Activated T-helper 1 cell treated with anti-CD3 and anti-CD28 coated beads, Interleukin-12 subunit alpha, Interleukin-12 subunit beta, Interleukin-2, Interleukin-4 antibody, amounts not matched to agents 30 ng/mL and 10 ng/mL and 1 ng/mL, durations not matched to agents 14 hours and 24 hours and 36 hours (primary cell): ENCODE data around the gene KRI1. TPM values are rescaled to one million over a fixed set of nuclear protein-coding genes. Genes with fewer than 3 reads are reported as not detected.
A peak's percentile ranks its signal among the peaks of the same experiment; 100 is the strongest.
"Not testable (repeated sequence)": the region's sequence is repeated elsewhere in the genome, so short reads cannot be mapped to it uniquely, and the experiment has no call there.

Experiments used
- DNase-seq: peaks from one replicate; pipeline ENCODE4 v3.0.0; 2021; ENCODE audit warnings: low spot score
- H3K27ac Mint-ChIP-seq: one replicate; pipeline ENCODE4 v1.8.0; 2021; ENCODE audit warnings: mild to moderate bottlenecking, mixed read lengths
- H3K27me3 Mint-ChIP-seq: one replicate; pipeline ENCODE4 v1.8.0; 2022; ENCODE audit warnings: mild to moderate bottlenecking, moderate library complexity, mixed read lengths; ENCODE audit not compliant: insufficient read depth
- H3K36me3 Mint-ChIP-seq: one replicate; pipeline ENCODE4 v1.8.0; 2021; ENCODE audit warnings: low read depth, mixed read lengths
- H3K4me1 Mint-ChIP-seq: one replicate; pipeline ENCODE4 v1.8.0; 2021; ENCODE audit warnings: low read depth, mixed read lengths
- H3K4me3 Mint-ChIP-seq: one replicate; pipeline ENCODE4 v1.8.0; 2021; ENCODE audit warnings: mild to moderate bottlenecking, moderate library complexity, mixed read lengths
- H3K9me3 Mint-ChIP-seq: one replicate; pipeline ENCODE4 v1.8.0; 2021; ENCODE audit warnings: mixed read lengths
- intact Hi-C: fragments of 100-400 bp; cut with micrococcal nuclease; formaldehyde crosslinking; loops from one replicate; pipeline ENCODE4 v1.15.1; 2024
- total RNA-seq: library from RNA; stranded (reverse); gene quantifications from 2 replicates; pipeline ENCODE4 v1.2.3, GENCODE V29; 2022

Gene KRI1
- total RNA-seq, 1 donor from 2014 or later, result 91.1 TPM

- H3K36me3 Mint-ChIP-seq, H3K4me1 Mint-ChIP-seq, DNase-seq, H3K9me3 Mint-ChIP-seq, intact Hi-C loops, H3K4me3 Mint-ChIP-seq, H3K27ac Mint-ChIP-seq: not testable (repeated sequence)
- H3K27me3 Mint-ChIP-seq, result peaks cover 47% of the 10 kb centered on the region
Measured at GRCh38 chr19:10539016-10539415, 26.8 kb downstream of the KRI1 start.

GRCh38 chr19:10538204-10538983, 27.4 kb downstream of the KRI1 start:
- no peaks in the 10 kb centered on the region for H3K36me3 Mint-ChIP-seq
- H3K27me3 Mint-ChIP-seq, result peaks cover 47% of the 10 kb centered on the region
- no peak overlapping the region for H3K27ac Mint-ChIP-seq
- H3K9me3 Mint-ChIP-seq, result no peaks in the 10 kb centered on the region
- H3K4me3 Mint-ChIP-seq, result no peak overlapping the region
- DNase-seq, result no peak
- no peaks in the 10 kb centered on the region for H3K4me1 Mint-ChIP-seq
- intact Hi-C loops, result no loop called here

- no peaks in the 10 kb centered on the region for H3K36me3 Mint-ChIP-seq
- no peaks in the 10 kb centered on the region for H3K4me1 Mint-ChIP-seq
- H3K27me3 Mint-ChIP-seq, result peaks cover 42% of the 10 kb centered on the region
- H3K27ac Mint-ChIP-seq, result no peak overlapping the region
- no peak overlapping the region for H3K4me3 Mint-ChIP-seq
- intact Hi-C loops, result no loop called here
- H3K9me3 Mint-ChIP-seq, result no peaks in the 10 kb centered on the region
- no peak for DNase-seq
Measured at GRCh38 chr19:10537668-10538067, 28.1 kb downstream of the KRI1 start.

GRCh38 chr19:10535613-10536012, 30.2 kb downstream of the KRI1 start:
- intact Hi-C loops, result no loop called here

GRCh38 chr19:10533646-10534386, 32.0 kb downstream of the KRI1 start:
- H3K36me3 Mint-ChIP-seq, result no peaks in the 10 kb centered on the region
- peaks cover 3% of the 10 kb centered on the region for H3K9me3 Mint-ChIP-seq
- no peak for DNase-seq
- peaks cover 26% of the 10 kb centered on the region for H3K27me3 Mint-ChIP-seq
- intact Hi-C loops, result no loop called here
- no peak overlapping the region for H3K27ac Mint-ChIP-seq
- H3K4me1 Mint-ChIP-seq, result no peaks in the 10 kb centered on the region
- no peak overlapping the region for H3K4me3 Mint-ChIP-seq

More at GRCh38 chr19:10535613-10536012, 30.2 kb downstream of the KRI1 start:
- no peak overlapping the region for H3K27ac Mint-ChIP-seq
- H3K36me3 Mint-ChIP-seq, result no peaks in the 10 kb centered on the region
- H3K4me3 Mint-ChIP-seq, result no peak overlapping the region
- H3K9me3 Mint-ChIP-seq, result peaks cover 3% of the 10 kb centered on the region
- peaks cover 43% of the 10 kb centered on the region for H3K27me3 Mint-ChIP-seq
- DNase-seq, result no peak
- no peaks in the 10 kb centered on the region for H3K4me1 Mint-ChIP-seq

GRCh38 chr19:10532457-10532856, 33.4 kb downstream of the KRI1 start:
- DNase-seq, result no peak
- no peak overlapping the region for H3K4me3 Mint-ChIP-seq
- H3K36me3 Mint-ChIP-seq, result no peaks in the 10 kb centered on the region
- H3K4me1 Mint-ChIP-seq, result no peaks in the 10 kb centered on the region
- peaks cover 3% of the 10 kb centered on the region for H3K9me3 Mint-ChIP-seq
- H3K27me3 Mint-ChIP-seq, result peaks cover 16% of the 10 kb centered on the region
- H3K27ac Mint-ChIP-seq, result no peak overlapping the region
- intact Hi-C loops, result no loop called here

- H3K36me3 Mint-ChIP-seq, intact Hi-C loops, DNase-seq, H3K4me3 Mint-ChIP-seq, H3K9me3 Mint-ChIP-seq, H3K4me1 Mint-ChIP-seq, H3K27ac Mint-ChIP-seq: not testable (repeated sequence)
- H3K27me3 Mint-ChIP-seq, result peaks cover 18% of the 10 kb centered on the region
Measured at GRCh38 chr19:10526887-10527286, 38.9 kb downstream of the KRI1 start.

- Mint-ChIP-seq H3K9me3 (no peaks in the 10 kb centered on the region), H3K27me3 (peaks cover 22% of the 10 kb centered on the region), H3K36me3 (no peaks in the 10 kb centered on the region), H3K4me3 (no peak overlapping the region), H3K27ac (no peak overlapping the region), H3K4me1 (no peaks in the 10 kb centered on the region)
- no peak for DNase-seq
- intact Hi-C loops, result no loop called here
Measured at GRCh38 chr19:10525636-10526035, 40.2 kb downstream of the KRI1 start.

GRCh38 chr19:10523135-10523636, 42.6 kb downstream of the KRI1 start:
- H3K27me3 Mint-ChIP-seq, result peaks cover 39% of the 10 kb centered on the region
- no peak for DNase-seq
- H3K4me1 Mint-ChIP-seq, result peaks cover 13% of the 10 kb centered on the region
- no peaks in the 10 kb centered on the region for H3K9me3 Mint-ChIP-seq
- intact Hi-C loops, result no loop called here
- no peak overlapping the region for H3K27ac Mint-ChIP-seq
- no peak overlapping the region for H3K4me3 Mint-ChIP-seq
- H3K36me3 Mint-ChIP-seq, result peaks cover 2% of the 10 kb centered on the region

- intact Hi-C loops, result no loop called here
- no peaks in the 10 kb centered on the region for H3K9me3 Mint-ChIP-seq
- H3K36me3 Mint-ChIP-seq, result peaks cover 4% of the 10 kb centered on the region
- DNase-seq, result no peak
- no peak overlapping the region for H3K4me3 Mint-ChIP-seq
- H3K4me1 Mint-ChIP-seq, result peaks cover 20% of the 10 kb centered on the region
- H3K27ac Mint-ChIP-seq, result no peak overlapping the region
- peaks cover 47% of the 10 kb centered on the region for H3K27me3 Mint-ChIP-seq
Measured at GRCh38 chr19:10521461-10522171, 44.2 kb downstream of the KRI1 start.

GRCh38 chr19:10520652-10521318, 45.0 kb downstream of the KRI1 start:
- H3K4me1 Mint-ChIP-seq, result peaks cover 22% of the 10 kb centered on the region
- no peak overlapping the region for H3K4me3 Mint-ChIP-seq
- H3K36me3 Mint-ChIP-seq, result peaks cover 4% of the 10 kb centered on the region
- H3K27me3 Mint-ChIP-seq, result peaks cover 55% of the 10 kb centered on the region
- H3K27ac Mint-ChIP-seq, result no peak overlapping the region
- intact Hi-C loops, result no loop called here
- H3K9me3 Mint-ChIP-seq, result no peaks in the 10 kb centered on the region
- no peak for DNase-seq

GRCh38 chr19:10519421-10519820, 46.4 kb downstream of the KRI1 start:
- intact Hi-C loops, result no loop called here
- Mint-ChIP-seq H3K27me3 (peaks cover 67% of the 10 kb centered on the region), H3K4me1 (peaks cover 22% of the 10 kb centered on the region), H3K36me3 (peaks cover 4% of the 10 kb centered on the region), H3K9me3 (no peaks in the 10 kb centered on the region), H3K4me3 (peak overlapping the region; percentile 11), H3K27ac (no peak overlapping the region)
- no peak for DNase-seq
